GM18511 (cell line): ENCODE measurements around the gene CRYM.
"Not testable (repeated sequence)": the region's sequence is repeated elsewhere in the genome, so short reads cannot be mapped to it uniquely, and the experiment has no call there.

Source experiments
- ATAC-seq: cut with Tn5 transposase; IDR thresholded peaks from one replicate; pipeline ENCODE4 v1.9.1; 2021; ENCODE audit warnings: mild to moderate bottlenecking, moderate library complexity; ENCODE audit not compliant: unreplicated experiment

Gene CRYM

DNA sequence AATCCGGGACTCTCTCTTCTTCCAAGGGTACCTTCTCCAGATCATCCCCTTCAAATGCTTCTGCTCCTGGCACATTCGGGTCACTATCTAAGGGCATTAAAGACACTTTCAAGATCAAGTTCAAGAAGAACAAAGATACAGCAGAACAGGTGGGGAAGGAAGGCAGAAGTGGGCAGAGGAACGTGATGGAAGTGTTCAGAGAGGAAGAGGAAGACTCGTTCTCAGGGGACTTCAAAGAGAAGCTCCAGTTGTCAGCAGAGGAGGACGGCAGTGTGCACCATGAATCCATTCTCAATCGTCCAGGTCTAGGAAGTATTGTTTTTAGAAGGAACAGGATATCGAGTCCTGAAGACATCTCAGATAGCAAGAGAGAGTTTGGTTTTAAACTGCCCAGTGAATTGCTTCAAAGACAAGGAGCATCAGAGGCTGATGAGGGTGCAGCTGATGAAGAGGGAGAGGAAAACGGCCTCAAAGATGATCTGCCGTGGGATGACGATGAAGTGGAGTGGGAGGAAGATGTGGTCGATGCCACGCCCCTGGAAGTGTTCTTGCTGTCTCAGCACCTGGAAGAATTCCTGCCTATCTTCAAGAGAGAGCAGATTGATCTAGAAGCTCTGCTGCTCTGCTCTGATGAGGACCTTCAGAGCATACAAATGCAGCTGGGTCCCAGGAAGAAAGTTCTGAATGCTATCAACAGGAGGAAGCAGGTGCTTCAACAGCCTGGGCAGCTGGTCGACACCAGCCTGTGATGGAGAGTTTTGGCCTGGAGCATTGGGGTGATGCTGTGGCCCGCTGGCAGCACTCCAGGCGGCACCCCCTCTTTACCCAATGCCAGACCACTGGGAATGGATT, 27.8 kb downstream of the CRYM start:
- no peak for ATAC-seq

DNA sequence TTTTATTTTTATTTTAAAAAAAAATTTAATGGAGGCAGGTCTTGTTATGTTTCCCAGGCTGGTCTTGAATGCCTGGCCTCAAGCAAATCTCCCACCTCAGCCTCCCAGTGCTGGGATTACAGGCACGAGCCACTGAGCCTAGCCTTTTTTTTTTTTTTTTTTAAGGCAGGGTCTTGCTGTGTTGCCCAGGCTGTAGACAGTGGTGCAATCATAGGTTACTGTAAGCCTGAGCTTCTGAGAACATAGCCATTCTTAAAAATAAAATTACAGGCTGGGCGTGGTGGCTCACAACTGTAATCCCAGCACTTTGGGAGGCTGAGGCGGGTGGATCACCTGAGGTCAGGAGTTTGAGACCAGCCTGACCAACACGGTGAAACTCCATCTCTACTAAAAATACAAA, 29.9 kb downstream of the CRYM start:
- not testable (repeated sequence) for ATAC-seq

DNA sequence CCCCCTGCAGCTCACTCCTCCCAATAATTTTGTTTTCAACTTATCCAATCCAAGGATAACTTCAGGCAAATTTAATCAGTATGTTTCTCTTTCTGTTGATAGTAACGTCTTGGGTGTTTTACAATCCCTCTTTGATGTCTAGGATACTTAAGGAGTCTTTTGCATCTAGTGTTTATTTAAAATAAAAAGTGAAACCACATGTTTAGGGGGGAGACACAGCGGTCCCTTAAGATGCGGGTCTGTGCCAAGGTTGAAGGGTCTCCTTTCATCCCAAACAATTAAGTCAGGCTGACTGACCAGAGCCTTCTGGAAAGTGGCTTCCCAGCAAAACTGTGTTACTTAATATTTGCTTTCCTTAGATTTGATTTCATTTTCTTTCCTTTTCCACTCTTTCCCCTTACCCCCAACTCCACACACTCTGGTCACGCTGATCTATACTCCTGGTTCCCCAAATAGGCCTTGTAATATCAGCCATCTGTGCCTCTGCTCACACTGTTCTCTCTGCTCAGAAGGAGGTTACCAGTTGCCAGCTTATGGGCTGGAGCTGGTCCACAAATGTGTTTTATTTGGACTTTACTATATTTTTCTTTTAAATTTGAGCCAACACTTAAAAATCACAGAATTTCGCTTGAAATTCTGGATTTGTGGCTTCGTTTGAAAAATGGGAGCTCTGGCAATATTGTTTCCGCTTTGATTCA, 33.4 kb downstream of the CRYM start:
- no peak for ATAC-seq

DNA sequence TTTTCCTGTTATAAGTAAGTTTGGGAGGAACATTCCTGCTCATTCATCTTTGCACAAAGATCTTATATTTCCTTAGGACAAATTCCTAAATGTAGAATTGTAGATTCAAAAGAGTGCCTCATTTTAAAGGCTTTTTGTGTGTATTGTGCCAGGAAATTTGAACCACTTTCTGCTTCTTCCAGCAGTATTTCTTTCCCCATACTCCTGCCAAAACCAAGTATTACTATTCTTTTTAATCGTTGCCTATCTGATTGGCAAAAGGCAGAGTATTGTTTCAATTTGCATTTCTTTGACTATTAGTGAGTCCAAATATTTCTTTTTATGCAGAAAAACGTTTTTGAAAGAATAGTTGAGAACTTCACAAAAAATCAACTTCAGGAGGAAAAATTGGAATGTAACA, 35.3 kb downstream of the CRYM start:
- ATAC-seq: no peak

DNA sequence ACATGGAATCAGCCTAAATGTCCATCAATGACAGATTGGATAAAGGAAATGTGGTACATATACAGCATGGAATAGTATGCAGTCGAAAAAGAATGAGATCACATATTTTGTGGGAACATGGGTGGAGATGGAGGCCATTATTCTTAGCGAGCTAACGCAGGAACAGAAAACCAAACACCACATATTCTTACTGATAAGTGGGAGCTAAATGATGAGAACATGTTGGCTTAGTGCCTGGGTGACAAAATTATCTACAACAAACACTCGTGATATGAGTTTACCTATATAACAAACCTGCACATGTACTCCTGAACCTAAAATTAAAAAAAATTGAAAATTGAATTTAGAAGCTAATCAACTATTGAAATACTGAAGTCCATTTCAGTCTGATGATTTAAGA, 38.4 kb downstream of the CRYM start:
- ATAC-seq: no peak

DNA sequence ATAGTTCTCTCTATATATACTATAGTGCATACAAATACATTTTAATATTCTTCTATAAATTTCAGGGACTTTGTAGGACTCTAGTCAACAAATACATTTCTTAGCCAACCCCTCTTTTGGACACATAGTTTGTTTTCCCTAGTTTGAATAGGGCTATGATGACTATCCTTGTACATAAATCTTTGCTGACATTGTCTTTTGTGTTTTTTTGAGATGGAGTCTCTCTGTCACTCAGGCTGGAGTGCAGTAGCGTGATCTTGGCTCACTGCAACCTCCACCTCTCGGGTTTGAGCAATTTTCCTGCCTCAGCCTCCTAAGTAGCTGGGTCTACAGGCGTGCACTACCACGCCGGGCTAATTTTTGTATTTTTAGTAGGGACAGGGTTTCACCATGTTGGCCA, 41.3 kb downstream of the CRYM start:
- no peak for ATAC-seq

DNA sequence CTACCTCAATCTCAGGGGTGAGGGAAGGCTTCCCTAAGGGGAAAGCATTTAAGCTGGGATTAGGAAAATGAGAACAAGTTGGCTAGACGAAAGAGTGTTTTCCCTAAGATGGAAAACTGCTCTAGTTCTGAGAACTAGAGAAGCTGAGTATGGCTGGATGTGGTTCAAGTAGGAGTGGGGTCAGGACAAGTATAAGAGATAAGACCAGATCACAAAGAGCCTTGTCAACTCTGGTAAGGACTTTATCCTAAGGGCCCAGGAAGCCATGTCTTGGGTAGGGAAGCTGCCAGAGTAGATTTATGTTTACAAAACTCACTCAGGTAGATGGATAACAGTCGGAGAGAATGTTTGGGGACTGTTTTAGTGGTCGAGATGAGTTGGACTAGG, 42.9 kb downstream of the CRYM start:
- ATAC-seq: no peak

DNA sequence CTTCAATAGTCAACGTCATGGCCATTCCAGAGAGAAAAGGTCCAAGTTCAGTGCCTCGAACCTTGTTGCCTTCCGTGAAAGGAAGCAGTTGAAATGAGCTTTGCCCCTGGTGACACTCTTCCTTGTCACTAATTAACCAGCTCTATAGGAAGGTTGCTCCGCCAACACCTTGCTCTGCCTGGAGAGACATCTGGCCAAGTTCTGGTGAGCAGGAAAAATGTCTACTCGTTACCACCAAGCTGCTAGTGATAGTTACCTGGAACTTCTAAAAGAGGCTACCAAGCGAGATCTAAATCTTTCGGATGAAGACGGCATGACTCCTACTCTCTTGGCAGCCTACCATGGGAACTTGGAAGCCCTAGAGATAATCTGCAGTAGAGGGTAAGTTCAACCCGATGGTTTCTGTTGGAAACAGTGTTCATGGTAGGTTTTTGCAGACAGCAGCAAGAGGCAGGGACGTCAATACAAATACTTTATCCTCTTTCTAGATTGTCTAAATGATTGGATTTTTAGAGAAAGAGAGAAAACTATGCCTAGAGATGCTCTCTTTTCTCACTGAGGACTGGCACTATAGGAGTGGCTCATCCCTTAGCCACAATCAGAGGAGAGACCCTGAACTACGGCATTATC, 44.5 kb downstream of the CRYM start, which contains the start of gene ANKS4B:
Gene ANKS4B (plus strand): TSS at position 179 of the 630 bp plus-strand sequence. CDS start 39 bp downstream, at position 218.
- ATAC-seq: no peak

DNA sequence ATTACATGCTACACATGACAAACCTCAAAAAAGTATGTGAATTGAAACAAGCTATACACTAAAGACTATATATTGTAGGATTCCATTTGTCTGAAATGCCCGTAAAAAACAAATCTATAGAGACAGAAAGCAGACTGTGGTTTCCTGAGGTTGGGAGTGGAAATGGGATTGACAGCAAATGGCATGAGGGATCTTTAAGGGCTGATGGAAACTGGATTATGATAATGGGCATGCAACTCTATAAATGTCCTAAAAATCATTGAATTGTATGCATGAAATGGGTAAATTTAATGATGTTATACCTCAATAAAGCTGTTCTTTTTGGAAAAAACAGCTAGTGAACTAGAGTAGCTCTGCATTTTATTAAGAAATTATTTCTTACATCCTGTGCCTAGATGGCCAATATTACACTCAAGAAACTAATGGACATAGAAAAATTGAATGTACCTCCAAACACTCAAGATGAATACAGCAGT, 45.0 kb downstream of the CRYM start:
- ATAC-seq: no peak

DNA sequence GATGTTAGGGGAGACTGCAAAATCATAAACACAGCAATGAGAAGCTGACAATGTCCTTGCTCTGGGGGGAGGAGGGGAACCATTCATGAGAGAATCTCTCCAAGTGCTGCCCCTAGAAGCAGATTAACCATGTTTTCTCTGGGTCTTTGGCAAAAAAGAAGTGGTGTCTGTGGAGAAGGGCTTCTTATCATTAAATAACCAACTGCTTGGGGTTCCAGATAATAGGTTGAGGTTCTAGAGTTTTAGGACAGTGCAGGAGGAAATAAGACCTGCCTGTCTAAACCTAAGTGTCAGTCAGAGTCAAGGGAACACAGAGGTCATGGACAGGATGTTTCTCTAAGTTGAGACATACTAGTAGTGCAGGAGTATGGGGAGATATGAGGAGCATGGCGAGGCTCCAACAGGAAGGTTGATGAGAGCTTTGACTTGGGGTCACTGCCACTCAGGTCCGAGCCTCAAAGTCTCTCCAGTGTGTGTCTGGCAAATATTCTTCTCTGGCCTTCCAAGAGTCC, 49.7 kb downstream of the CRYM start:
- no peak for ATAC-seq

DNA sequence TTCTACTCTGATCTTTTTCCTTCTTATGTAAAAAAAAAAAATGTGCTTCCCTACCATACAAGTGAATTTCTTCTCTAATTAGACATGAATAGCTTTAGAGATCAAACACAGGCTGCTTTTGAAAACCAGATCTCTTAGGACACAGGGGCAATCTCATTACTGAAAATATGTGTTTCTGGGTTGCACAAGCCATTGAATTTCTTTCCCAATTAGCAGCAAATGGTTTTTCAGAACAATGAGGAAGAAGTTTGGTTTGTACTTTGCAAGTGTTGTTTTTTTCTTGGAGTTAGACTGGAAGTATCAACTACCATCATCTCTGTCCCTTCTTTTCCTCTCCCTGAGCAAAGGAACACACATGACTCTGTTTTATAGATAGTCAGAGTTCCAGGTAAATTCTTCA, 50.2 kb downstream of the CRYM start:
- no peak for ATAC-seq

DNA sequence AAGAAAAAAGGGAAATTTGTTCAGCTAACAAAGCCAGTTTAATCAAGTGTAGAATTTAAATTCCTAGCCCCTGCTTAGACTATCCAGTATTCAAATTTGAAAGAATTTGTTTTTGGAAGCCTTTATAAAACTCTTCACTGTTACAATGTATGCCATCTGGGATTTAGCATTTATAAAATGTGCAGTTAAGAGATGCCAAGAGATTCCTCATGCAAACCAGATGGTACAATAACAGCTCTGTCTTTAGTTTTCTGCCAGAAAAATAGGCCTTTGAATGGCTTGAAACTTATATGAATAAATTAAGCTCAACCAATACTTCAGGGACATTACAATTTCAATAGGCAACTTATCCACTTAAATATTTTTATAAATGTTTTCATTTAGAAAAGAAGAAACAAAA, 51.3 kb downstream of the CRYM start:
- no peak for ATAC-seq

DNA sequence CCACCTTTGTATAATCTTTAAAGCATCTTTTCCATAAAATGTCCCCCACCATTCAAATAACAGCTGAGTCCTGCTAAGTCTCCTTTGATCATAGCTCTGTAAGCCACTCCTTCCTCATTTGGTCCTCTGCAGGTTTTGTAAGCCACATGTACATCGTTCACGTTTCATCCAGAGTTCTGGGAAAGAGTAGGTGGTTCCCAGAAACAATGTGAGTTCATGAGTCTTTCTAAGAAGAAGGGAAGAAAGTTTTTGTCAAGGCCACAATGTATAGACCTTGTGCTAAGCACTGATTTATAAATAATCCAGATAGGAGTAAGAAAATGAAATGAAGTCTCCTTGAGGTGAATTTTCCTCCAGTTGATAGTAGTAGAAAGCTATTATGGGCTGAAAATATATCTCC, 53.3 kb downstream of the CRYM start:
- no peak for ATAC-seq

DNA sequence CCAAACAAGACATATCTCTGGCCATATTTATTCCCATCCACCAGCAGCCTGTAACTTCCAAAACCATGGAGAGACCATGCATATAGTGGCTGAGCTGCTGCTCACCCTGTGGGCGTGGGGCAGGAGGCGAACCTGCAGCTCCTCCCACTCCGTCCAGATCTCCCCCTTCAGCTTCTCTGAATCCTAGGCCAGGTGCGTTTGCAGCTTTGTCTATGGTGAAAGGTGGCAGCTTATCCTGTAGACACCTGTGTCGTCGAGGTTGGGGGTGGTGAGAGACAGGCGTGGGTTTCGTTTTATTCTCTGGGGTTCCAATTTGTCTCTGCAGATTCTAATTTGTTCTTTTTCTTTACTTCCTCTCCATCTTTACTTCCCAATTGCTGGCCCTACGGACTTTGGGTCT, 54.3 kb downstream of the CRYM start:
- no peak for ATAC-seq

DNA sequence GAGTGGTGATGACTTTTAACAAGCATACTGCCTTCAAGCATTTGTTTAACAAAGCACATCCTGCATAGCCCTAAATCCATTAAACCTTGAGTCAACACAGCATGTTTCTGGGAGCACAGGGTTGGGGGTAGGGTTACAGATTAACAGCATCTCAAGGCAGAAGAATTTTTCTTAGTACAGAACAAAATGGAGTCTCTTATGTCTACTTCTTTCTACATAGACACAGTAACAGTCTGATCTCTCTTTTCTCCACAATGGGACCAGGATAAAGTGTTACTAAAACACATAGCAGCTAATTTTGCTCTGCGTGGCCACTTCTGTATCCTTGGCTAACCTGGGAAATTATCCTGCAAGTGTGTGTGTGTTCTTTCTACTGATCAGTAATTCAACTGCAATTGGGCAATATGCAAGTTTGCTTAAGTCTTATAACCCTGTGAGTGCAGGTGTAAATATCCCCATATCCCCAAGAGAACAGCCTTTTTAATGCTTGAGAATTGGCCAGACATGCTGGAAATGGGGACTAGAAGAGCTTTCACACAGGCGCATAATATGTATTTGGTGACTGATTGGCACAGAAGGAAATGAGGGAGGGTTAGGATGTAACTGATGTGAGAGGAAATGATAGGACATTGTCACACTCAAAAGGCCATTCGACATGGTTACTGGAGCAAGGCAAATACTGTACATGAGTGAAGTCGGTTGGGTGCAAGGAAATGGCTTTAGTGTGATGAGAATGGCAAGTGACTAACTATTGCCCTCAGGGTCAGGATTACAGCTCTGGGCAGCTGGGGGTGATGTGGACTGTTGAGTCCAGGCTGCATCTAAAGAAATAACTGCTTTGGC, 55.4 kb downstream of the CRYM start:
- no peak for ATAC-seq

DNA sequence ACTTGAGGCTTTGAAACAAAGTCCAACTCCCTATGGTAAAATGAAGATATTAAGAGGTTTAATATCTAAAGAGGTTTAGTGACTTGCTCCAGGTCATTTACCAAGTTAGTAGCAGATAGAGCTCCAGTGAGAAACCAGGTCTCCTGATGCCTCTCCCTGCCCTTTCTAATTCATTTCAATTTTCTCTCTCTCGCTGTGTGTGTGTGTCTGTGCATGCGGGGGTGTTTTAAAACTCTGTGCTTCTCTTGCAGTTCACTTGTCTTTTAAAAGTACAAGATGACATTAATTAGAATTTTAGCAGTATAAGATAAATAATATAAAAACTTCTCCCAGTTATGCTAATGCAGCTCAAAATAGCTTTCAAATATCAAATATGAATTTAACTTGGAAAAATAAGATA, 58.5 kb downstream of the CRYM start:
- no peak for ATAC-seq

DNA sequence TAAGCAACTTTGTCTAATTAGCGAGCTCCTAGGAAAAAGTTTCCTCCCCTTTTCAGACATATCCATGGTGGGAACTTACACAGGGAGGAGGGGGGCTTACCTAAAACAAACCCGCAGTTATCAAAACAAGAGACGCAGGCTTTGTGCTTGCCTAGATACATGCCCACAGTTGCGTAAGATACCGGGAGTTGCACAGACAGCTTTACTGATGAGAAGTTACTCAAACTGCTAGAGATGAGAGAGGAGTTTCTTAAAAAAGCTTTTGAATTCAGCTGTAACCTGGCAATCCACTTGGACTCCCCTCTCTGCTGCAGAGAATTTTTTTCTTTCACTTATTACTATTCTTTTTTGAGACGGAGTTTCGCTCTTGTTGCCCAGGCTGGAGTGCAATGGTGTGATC, 59.9 kb downstream of the CRYM start:
- no peak for ATAC-seq

DNA sequence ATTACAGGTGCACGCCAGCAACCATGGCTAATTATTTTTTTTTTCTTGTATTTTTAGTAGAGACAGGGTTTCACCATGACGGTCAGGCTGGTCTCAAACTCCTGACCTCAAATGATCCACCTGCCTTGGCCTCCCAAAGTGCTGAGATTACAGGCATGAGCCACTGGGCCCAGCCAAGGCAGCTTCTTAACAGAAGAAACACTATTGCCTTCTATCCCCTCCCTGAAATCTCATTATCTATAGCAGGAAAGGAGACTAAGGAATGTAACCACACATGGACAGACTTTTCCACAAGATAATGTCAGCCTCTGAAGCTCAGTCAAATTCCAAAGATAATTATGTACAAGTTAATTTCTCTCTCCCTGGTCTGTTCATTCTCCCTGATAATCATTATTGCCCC, 61.0 kb downstream of the CRYM start:
- ATAC-seq: no peak

DNA sequence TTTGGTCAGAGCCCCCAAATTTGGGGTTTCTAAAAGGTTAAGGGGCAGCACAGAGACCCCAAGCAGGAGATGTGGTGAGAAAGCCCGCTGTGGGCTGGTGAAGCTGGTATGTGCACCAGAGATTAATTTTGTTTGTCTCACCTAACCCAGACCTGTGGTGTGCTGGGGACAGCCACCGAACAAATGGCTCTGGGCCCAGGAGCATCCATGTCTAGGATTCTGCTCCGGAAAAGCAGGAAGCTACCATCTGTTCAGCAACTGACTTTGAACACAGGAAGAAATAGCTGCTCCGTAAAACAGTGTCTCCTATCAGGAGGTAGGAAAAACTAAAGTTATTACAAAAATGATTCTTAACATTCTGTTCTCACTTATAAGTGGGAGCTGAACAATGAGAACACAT, 64.0 kb downstream of the CRYM start:
- no peak for ATAC-seq

DNA sequence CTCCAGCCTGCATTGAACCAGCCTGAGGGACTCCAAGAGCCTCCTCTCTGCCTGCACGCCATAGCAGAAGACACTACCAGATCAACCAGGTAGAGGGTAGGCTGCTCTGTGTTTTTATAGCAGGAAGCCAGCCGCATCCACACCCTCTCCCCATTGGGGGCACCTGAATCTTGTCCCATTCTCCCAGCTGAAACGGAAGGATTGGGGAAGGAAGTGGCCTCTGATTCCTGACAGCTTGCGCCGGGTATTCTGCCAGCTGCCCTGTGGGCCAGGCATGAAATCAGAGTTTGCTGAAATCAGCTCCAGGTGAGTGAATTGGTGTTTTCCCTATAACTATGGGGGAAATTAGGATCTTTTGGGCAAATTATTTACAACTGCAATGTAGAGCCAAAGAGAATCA, 66.6 kb downstream of the CRYM start, which contains the start of gene ZP2:
Gene ZP2 (minus strand): TSS at position 89 of the 400 bp plus-strand sequence. CDS start 27 bp downstream, at position 62.
- ATAC-seq: no peak
